Urinary bladder (tissue), 4 donors: ENCODE measurements around the gene OAS1. TPM values are rescaled to one million over a fixed set of nuclear protein-coding genes. Genes with fewer than 3 reads are reported as not detected.

Source experiments
- DNase-seq: peaks from one replicate; pipeline ENCODE4 v3.0.0-alpha.2; 2015; ENCODE audit errors: extremely low spot score
- H3K27ac ChIP-seq: one replicate; pipeline ENCODE4 v1.5.1; 2013; ENCODE audit warnings: low read depth, mild to moderate bottlenecking, moderate library complexity
- H3K36me3 ChIP-seq: one replicate; pipeline ENCODE4 v1.6.1; 2013; ENCODE audit warnings: mild to moderate bottlenecking, moderate library complexity; ENCODE audit not compliant: insufficient read depth
- H3K4me1 ChIP-seq: one replicate; pipeline ENCODE4 v1.6.1; 2013; ENCODE audit warnings: mild to moderate bottlenecking, moderate library complexity; ENCODE audit not compliant: insufficient read depth
- H3K4me3 ChIP-seq: one replicate; pipeline ENCODE4 v1.5.1; 2013; ENCODE audit warnings: low read depth, low read length
- WGBS: extraction: QIAGEN DNeasy Blood & Tissue Kit; methylation state at CpG from one replicate; pipeline ENCODE4 v1.1.7; 2013; 5-methylcytosine and 5-hydroxymethylcytosine counted together
- polyA plus RNA-seq: library from polyadenylated mRNA; stranded (reverse); fragments of 200-250 nt; gene quantifications from one replicate; pipeline ENCODE4 v1.2.3, GENCODE V29; 2013
- total RNA-seq: library from RNA; depleted of rRNA; stranded (reverse); fragments of >200 nt; gene quantifications from one replicate; pipeline ENCODE4 v1.2.3, GENCODE V29; 2014
- donor health status: healthy with polysubstance abuse.
- donor health status: healthy.

Gene OAS1
- total and polyA plus RNA-seq, 2 donors, result 20.8 to 28.9 TPM

DNA sequence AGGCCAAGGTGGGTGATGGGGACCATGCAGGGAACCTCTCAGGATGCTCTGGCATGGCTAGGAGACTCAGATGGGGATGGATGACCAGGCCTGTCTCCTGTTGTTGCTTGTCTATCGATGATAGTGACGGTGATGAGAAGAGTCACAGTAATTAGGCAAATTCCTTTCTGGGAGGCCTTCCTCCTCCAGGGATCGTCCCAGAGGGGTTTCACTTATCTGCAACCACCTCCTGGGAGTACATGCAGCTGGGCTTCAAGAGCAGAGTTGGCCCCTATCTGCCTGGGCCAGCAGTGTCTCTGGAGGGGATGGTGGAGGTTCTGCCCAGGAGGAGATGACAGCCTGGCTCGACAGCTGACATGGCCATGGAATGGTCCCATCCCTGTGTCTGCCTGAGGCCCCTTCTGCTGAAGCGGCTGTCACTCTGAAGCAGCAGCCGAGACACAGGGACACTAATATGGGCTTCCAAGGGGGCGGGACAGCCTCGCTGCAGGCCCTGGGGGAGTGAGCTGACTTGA lies 27.5 kb upstream of the OAS1 start:
- H3K27ac ChIP-seq, result no peak overlapping the region
- H3K36me3 ChIP-seq, result no peaks in the 10 kb centered on the region
- H3K4me3 ChIP-seq, result no peak overlapping the region
- 56% methylated on average over 8 of the region's 8 CpGs for WGBS
- DNase-seq, result no peak
- no peaks in the 10 kb centered on the region for H3K4me1 ChIP-seq

DNA sequence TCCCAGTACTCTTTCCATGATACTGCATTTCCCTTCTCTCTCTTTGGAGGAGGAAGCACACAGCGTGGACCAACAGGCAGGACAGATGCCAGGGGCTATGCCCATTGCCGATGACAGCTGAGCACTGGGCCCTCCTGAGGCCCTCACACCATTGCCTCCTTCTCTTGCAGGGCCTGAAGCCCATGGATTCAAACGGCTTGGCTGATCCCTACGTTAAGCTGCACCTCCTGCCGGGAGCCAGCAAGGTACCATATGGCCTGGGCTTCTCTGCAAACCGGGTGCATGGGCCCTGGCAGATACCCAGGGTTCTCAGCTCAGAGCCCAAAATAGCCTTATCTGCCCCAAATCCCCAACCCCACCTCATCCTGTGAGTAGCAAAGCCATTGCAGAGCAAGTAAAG lies 25.2 kb upstream of the OAS1 start:
- Histone ChIP-seq H3K4me3 (no peak overlapping the region), H3K27ac (no peak overlapping the region), H3K36me3 (no peaks in the 10 kb centered on the region), H3K4me1 (no peaks in the 10 kb centered on the region)
- WGBS, result 41% methylated on average over 6 of the region's 6 CpGs
- DNase-seq, result no peak

DNA sequence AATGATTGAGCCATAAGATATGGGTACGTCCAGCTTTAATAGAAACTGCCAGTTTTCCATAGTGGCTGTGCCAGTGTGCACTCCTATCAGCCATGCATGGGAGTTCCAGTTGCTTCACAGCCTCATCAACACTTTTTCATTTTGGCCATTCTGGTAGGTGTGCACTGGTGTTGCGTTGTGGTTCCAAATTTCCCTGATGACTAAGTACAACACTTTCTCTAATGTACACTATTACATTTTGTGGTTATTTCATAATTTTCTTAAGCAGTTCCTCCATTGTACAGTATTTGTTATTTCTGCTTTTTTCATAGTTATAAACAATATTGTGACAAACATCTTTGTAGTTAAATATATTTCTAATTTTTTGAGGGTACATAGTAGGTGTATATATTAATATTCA lies 21.5 kb upstream of the OAS1 start:
- H3K4me1 ChIP-seq, result no peaks in the 10 kb centered on the region
- WGBS, result 44% methylated on average over 2 of the region's 2 CpGs
- no peak for DNase-seq
- no peaks in the 10 kb centered on the region for H3K36me3 ChIP-seq
- no peak overlapping the region for H3K27ac ChIP-seq
- H3K4me3 ChIP-seq, result no peak overlapping the region

DNA sequence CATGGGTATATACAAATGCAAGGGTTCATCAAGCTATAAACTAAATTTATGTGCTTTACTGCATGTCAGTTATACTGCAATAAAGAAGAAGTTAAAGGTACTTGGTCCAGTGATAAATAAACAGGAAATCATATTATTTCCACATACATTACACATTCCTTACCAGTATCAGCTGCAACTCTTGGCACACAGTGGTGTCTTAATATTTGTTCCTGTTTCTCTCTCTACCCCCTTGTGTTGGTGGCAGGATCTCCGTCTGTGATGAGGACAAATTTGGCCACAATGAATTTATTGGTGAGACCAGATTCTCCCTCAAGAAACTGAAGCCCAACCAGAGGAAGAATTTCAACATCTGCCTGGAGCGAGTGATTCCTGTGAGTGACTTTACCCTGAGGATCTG lies 19.2 kb upstream of the OAS1 start:
- Histone ChIP-seq H3K4me1 (no peaks in the 10 kb centered on the region), H3K36me3 (no peaks in the 10 kb centered on the region), H3K27ac (no peak overlapping the region), H3K4me3 (no peak overlapping the region)
- WGBS, result 38% methylated on average over 2 of the region's 2 CpGs
- DNase-seq, result no peak

DNA sequence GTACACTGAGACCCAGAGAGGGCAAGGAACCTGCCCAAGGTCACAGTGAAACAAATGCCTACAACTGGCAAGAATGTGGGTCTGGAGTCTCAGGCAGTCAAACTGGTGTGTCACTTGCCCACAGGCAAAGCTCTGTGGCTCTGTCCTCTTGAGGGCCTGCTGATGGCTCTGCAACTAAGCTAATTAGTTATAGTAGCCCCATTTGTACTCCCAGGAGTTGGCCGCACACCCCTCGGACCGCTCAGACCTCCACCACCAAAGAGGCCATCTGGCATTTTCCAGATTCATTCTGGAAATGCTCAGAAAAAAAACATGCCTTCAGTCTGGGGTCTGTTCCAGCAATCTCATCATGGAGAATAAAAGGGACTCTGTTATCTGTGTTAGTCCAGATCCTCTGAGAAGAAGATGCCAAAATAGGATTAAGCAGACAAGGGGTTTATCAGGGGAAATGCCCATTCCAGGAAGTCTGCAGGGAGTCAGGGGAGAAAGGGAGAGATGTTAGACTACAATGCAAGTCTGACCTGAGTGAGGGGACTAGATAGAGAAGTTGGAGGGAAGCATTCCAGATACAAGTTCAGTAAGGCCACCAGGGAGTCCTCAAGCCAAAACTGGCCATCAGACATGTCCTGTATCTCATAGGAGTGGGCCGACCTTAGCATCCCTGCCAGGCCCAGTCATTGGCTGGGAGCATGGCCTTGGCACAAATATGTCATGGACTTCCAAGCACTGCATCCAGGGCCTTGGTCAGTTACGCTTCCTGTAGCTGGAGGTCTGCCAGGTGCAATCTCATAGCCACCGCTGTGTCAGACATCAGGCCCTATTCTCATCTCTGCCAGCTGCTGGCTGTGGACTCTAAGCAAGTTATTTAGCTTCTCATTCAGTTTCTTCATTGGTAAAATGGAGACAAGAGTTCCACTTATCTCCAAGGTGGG lies 15.4 kb upstream of the OAS1 start:
- no peak overlapping the region for H3K4me3 ChIP-seq
- WGBS, result 48% methylated on average over 6 of the region's 6 CpGs
- H3K4me1 ChIP-seq, result no peaks in the 10 kb centered on the region
- no peaks in the 10 kb centered on the region for H3K36me3 ChIP-seq
- no peak overlapping the region for H3K27ac ChIP-seq
- DNase-seq, result no peak

DNA sequence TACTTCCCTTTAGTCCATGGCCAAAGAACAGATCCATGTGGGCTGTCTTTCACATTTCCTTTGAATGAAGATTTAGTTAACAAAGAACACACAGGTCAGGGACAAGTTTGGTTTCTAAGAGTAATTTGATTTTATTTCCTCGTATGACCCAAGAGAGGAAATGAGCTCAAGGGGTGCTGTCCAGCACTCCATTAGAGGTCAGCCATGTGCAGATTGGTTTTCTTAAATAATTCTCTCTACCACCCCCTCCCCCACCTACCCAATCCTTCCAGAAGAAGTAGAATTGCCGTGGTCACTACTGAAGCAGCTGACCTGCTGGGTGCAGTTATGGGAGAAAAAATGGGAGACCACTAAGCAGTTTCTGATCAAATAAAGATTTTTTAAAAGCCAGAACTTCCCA lies 13.9 kb upstream of the OAS1 start:
- H3K36me3 ChIP-seq, result no peaks in the 10 kb centered on the region
- H3K27ac ChIP-seq, result no peak overlapping the region
- no peak for DNase-seq
- no peak overlapping the region for H3K4me3 ChIP-seq
- WGBS, result 33% methylated on average over 2 of the region's 2 CpGs
- peaks cover 2% of the 10 kb centered on the region for H3K4me1 ChIP-seq

DNA sequence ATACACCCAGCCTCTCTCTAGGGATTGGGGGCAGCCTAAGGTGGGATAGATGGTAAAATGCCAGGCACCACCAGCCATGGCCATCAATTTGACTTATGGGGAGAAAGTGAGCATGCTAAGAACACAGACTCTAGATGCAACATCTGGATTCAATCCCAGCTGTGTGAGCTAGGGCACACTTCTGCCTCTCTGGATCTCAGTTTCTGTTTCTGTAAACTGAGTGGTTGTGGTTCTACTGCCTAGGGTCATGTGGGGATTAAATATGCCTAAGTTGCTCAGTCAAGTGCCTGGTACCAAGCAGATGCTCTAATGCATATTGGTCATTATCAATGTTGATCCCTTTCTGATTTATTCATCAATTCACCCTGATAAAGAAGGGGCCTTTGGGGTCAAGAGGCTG lies 12.6 kb upstream of the OAS1 start:
- H3K4me1 ChIP-seq, result peaks cover 2% of the 10 kb centered on the region
- H3K36me3 ChIP-seq, result no peaks in the 10 kb centered on the region
- H3K4me3 ChIP-seq, result no peak overlapping the region
- no peak overlapping the region for H3K27ac ChIP-seq
- DNase-seq, result no peak

DNA sequence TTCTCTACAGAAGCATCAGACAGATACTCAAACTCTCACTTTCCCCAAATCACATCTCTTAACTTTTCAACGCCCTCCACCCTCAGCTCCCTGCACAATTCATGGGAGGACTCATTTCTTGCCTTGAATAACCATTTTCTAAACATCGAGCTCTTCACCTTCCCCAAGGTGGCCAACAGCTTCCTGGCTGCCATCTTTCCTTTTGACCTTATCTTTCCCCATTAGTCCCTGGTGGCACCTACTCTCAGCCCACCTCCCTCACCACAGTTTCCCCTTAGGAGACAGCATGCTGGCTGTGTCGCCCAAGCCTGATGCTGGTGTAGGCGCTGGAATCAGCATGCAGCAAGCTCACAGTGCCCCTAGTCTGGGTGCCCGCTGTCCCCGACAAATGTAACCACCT lies 8.4 kb upstream of the OAS1 start:
- Histone ChIP-seq H3K4me1 (peaks cover 2% of the 10 kb centered on the region), H3K36me3 (no peaks in the 10 kb centered on the region), H3K27ac (no peak overlapping the region), H3K4me3 (no peak overlapping the region)
- DNase-seq, result no peak
- WGBS, result 88% methylated on average over 6 of the region's 6 CpGs

DNA sequence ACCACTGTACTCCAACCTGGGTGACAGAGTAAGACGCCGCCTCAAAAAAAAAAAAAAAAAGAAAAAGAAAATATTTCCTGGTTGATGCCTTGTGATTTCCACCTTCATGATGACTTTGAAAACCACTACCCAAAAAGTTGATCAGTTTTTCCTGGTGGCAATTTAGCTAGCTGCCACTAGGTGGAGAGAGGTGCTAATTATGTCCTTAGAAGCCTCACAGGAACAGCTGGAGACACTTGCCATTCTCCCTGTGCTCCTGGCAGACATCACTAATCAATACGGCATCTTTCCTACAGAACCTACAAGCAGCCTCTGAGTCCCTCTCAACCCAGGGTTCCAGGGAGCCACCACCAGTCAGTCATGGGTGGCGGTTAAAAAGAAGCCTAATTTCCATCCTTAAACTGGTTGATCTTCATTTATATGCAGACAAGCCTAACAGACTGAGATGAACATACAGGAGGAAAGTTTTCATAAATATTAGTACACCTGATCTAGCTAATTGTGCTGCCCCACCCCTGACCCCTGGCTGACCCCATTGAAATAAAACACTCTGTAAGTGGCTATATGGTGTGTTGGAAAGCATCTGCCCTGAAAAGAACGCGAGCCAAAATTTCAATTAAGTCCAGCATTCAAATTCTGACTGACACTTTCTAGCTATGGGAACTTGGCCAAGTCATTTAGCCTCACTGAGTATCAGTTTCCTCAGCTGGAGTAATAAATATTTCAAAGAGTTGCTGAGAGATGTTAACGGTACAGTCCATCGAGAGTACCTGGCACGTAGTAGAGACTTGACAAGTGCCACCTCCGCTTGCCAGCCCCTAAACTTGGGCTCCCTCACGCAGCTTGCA lies 6.2 kb upstream of the OAS1 start:
- Histone ChIP-seq H3K4me3 (no peak overlapping the region), H3K36me3 (no peaks in the 10 kb centered on the region), H3K27ac (no peak overlapping the region), H3K4me1 (peaks cover 2% of the 10 kb centered on the region)
- no peak for DNase-seq
- 84% methylated on average over 11 of the region's 11 CpGs for WGBS

DNA sequence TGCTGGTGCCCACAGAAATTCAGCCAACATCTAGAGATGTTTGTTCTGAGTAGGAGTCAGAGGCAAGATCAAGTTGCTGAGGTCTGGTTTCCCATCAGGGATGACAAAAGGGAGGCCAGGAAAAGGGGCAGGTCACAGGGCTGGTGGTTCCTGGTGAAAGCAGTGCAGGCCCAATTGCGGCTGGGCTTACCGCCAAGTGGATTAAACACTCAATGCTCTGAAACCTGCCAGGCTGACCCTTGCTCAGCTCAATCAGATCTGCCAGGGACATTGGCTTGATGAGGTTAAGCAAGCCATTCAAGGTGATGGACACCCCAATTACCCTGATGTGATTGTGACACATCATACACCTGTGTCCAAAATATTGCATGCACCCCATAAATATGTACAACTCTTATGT lies 5.5 kb upstream of the OAS1 start:
- peaks cover 2% of the 10 kb centered on the region for H3K4me1 ChIP-seq
- H3K4me3 ChIP-seq, result no peak overlapping the region
- WGBS, result 87% methylated on average over 2 of the region's 2 CpGs
- H3K27ac ChIP-seq, result no peak overlapping the region
- no peaks in the 10 kb centered on the region for H3K36me3 ChIP-seq
- DNase-seq, result no peak

DNA sequence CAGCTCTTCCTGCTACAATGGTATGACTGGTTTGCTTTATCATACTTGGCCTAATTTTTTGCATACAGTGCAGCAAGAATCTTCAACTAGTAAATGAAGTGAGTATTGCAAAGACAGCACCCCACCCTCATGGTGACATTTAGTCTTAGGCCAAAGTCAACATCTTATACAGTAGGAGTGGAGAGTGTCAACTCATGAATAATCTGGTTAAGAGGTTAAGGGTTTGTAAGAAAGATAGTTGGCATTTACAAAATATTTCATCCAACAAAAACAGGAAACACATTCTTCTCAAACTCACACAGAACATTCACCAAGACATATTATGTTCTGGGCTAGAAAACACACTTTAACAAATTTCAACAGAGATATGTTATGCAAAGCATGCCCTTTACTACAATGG lies 2.2 kb upstream of the OAS1 start:
- H3K4me1 ChIP-seq, result peaks cover 4% of the 10 kb centered on the region
- no peak overlapping the region for H3K4me3 ChIP-seq
- peak overlapping the region; percentile 39 for H3K27ac ChIP-seq
- no peak for DNase-seq
- no peaks in the 10 kb centered on the region for H3K36me3 ChIP-seq

DNA sequence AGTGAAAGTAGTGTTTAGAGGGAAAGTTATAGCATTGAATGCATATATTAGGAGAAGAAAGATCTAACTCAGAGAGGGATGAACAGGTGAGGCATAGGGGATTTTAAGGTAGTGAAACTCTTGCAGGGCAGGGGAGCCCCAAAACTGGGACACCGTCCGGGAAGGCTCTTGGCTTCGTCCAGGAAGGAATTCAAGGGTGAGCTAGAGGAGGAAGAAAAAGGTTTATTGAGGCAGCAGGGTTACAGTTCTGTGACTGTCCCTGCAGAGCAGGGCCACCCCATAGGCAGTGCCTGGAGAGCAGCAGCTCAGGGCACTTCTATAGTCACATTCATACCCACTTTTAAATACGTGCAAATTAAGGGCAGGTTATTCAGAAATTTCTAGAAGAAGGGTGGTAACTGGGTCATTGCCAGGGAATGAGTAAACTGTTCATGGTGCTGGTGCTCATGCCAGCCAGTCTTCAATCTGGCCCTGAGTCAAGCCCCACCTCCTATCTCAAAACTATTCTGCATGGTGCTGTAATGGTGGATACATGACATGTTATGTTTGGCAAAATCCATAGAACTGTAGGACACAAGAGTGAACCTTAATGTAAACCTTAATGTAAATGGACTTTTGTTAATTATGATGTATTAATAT lies 1.2 kb upstream of the OAS1 start:
- DNase-seq, result no peak
- 83% methylated on average over 4 of the region's 4 CpGs for WGBS
- Histone ChIP-seq H3K27ac (no peak overlapping the region), H3K4me1 (peaks cover 4% of the 10 kb centered on the region), H3K36me3 (peaks cover under 1% of the 10 kb centered on the region), H3K4me3 (no peak overlapping the region)

DNA sequence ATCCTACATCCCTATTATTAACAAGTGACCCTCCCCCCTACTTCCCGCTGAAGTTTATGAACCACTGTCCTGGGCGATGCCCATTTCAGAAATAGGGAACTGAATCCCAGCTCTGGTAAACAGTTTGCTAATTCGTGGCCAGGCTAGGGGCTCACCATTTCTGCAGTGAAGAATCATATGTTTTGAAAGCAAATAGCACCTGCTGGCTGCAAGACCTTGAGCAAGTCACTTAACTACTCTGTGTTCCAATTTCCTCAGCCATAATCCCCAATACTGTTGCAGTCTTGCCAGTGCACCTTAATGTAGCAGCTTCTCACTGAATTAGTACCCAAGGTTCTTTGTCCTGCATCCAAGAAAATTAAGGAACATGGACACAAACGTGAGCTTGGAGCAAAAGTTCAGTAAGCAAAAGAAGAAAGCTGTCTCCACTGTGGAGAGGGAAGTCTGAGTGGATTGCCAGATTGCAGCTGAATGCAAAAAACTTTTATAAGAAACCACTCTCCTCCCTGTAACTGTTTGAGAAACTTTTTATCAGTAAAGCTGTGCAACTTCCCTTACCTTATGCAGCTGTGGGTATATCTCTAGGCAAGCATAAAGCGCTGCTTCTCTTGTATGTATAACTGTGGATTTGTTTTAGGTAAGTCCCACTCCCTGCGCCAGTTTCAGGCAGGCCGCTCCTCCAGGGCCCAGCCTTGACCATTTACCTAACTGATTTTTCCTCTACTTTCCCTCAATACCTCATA lies 824 bp downstream of the OAS1 start:
- H3K4me3 ChIP-seq, result peak overlapping the region; percentile 50
- peaks cover 4% of the 10 kb centered on the region for H3K4me1 ChIP-seq
- H3K36me3 ChIP-seq, result peaks cover 3% of the 10 kb centered on the region
- DNase-seq, result no peak
- WGBS, result 68% methylated on average over 7 of the region's 7 CpGs
- H3K27ac ChIP-seq, result no peak overlapping the region
